DND-41 (cell line): ENCODE results near the gene SMARCB1.

ENCODE experiments used
- ATAC-seq: fragments of 200-7000 bp; cut with Tn5 transposase; 3 replicates; pipeline ENCODE4 v1.9.1; 2021; ENCODE audit warnings: low read depth; ENCODE audit not compliant: insufficient read depth
- DNase-seq: peaks from one replicate; pipeline ENCODE4 v3.0.0-alpha.2; 2020
- H2AFZ ChIP-seq: 2 replicates; pipeline ENCODE4 v1.6.0; 2012; ENCODE audit warnings: low read depth, low read length
- H3K27ac ChIP-seq: 2 replicates; pipeline ENCODE4 v1.5.1; 2012; ENCODE audit warnings: low read length, inconsistent platforms
- H3K27me3 ChIP-seq: fragments of 200-600 bp; sonication (generic); 2 replicates; pipeline ENCODE4 v1.6.0; 2012; ENCODE audit warnings: low read length, mild to moderate bottlenecking, inconsistent platforms; ENCODE audit not compliant: insufficient read depth, poor library complexity
- H3K36me3 ChIP-seq: 2 replicates; pipeline ENCODE4 v1.5.1; 2012; ENCODE audit warnings: low read length, inconsistent platforms; ENCODE audit not compliant: insufficient read depth
- H3K4me1 ChIP-seq: 2 replicates; pipeline ENCODE4 v1.5.1; 2012; ENCODE audit warnings: mild to moderate bottlenecking, low read length; ENCODE audit not compliant: insufficient read depth
- H3K4me2 ChIP-seq: 2 replicates; pipeline ENCODE4 v1.6.0; 2012; ENCODE audit warnings: mild to moderate bottlenecking, moderate library complexity, low read length, inconsistent platforms; ENCODE audit not compliant: insufficient read depth
- H3K4me3 ChIP-seq, 2 experiments: fragments of 200-600 bp in 1 of 2; shearing (Covaris generic) in 1 of 2; 2 replicates each; pipeline ENCODE4 v1.5.1; 2012 to 2016; ENCODE audit warnings: inconsistent platforms in 2 of 2, low read length in 2 of 2, mild to moderate bottlenecking in 2 of 2, low read depth in 1 of 2, moderate library complexity in 1 of 2
- H3K79me2 ChIP-seq: 2 replicates; pipeline ENCODE4 v1.6.0; 2012; ENCODE audit warnings: low read length, inconsistent platforms; ENCODE audit not compliant: insufficient read depth
- H3K9ac ChIP-seq: 2 replicates; pipeline ENCODE4 v1.6.0; 2012; ENCODE audit warnings: low read depth, mild to moderate bottlenecking, inconsistent platforms, low read length, moderate library complexity
- H3K9me3 ChIP-seq: 2 replicates; pipeline ENCODE4 v1.5.1; 2012; ENCODE audit warnings: low read length, moderate library complexity, mild to moderate bottlenecking, inconsistent platforms; ENCODE audit not compliant: insufficient read depth, severe bottlenecking
- H4K20me1 ChIP-seq: 2 replicates; pipeline ENCODE4 v1.6.0; 2012; ENCODE audit warnings: low read length; ENCODE audit not compliant: insufficient read depth
- CTCF ChIP-seq: IDR thresholded peaks from 2 replicates; pipeline ENCODE4 v1.5.1; 2012; ENCODE audit warnings: borderline replicate concordance, low read length, moderate library complexity, mild to moderate bottlenecking; ENCODE audit not compliant: poor library complexity, severe bottlenecking; ENCODE audit errors: extremely low read depth
- EZH2 ChIP-seq: IDR thresholded peaks from 3 replicates; pipeline ENCODE4 v1.6.1; 2012; ENCODE audit warnings: borderline replicate concordance, low read depth, mild to moderate bottlenecking, moderate library complexity, low read length, inconsistent platforms; ENCODE audit not compliant: severe bottlenecking

The SMARCB1 gene

GRCh38 chr22:23751441-23751996 is 35.2 kb upstream of the SMARCB1 start:
- Histone ChIP-seq H3K27ac (peak overlapping the region; percentile 83), H3K27me3 (no peaks in the 10 kb centered on the region), H3K4me2 (peak overlapping the region; percentile 99), H3K4me3 (peak overlapping the region; percentile 47 to 93; a peak in 3 of 4 replicates), H2AFZ (peak overlapping the region; percentile 99), H3K9ac (peak overlapping the region; percentile 88), H3K9me3 (no peaks in the 10 kb centered on the region), H4K20me1 (no peaks in the 10 kb centered on the region), H3K79me2 (peaks cover 15% of the 10 kb centered on the region), H3K36me3 (no peaks in the 10 kb centered on the region), H3K4me1 (peaks cover 21% of the 10 kb centered on the region)
- DNase-seq (no peak), ATAC-seq (no peak)
- TF ChIP-seq CTCF (no peak), EZH2 (no peak)

- H3K9ac ChIP-seq: no peak overlapping the region
- no peak overlapping the region for H3K4me2 ChIP-seq
- H3K79me2 ChIP-seq: peaks cover 14% of the 10 kb centered on the region
- DNase-seq (no peak), ATAC-seq (no peak)
- H3K4me1 ChIP-seq: peaks cover 21% of the 10 kb centered on the region
- H3K9me3 ChIP-seq: no peaks in the 10 kb centered on the region
- no peak overlapping the region for H2AFZ ChIP-seq
- no peaks in the 10 kb centered on the region for H3K27me3 ChIP-seq
- H3K27ac ChIP-seq: no peak overlapping the region
- no peak overlapping the region for H3K4me3 ChIP-seq
- TF ChIP-seq CTCF (no peak), EZH2 (no peak)
- H4K20me1 ChIP-seq: no peaks in the 10 kb centered on the region
- H3K36me3 ChIP-seq: no peaks in the 10 kb centered on the region
Measured at GRCh38 chr22:23752090-23752691, 34.6 kb upstream of the SMARCB1 start.

- no peak overlapping the region for H2AFZ ChIP-seq
- no peaks in the 10 kb centered on the region for H3K27me3 ChIP-seq
- H3K4me2 ChIP-seq: no peak overlapping the region
- DNase-seq (no peak), ATAC-seq (no peak)
- peaks cover 11% of the 10 kb centered on the region for H3K79me2 ChIP-seq
- no peak overlapping the region for H3K27ac ChIP-seq
- peaks cover 21% of the 10 kb centered on the region for H3K4me1 ChIP-seq
- no peaks in the 10 kb centered on the region for H3K36me3 ChIP-seq
- H3K9me3 ChIP-seq: no peaks in the 10 kb centered on the region
- H3K9ac ChIP-seq: 0 out of 2 replicates have a peak overlapping the region, but pooled peaks have one; percentile 12
- H3K4me3 ChIP-seq: no peak overlapping the region
- TF ChIP-seq CTCF (no peak), EZH2 (no peak)
- no peaks in the 10 kb centered on the region for H4K20me1 ChIP-seq
Measured at GRCh38 chr22:23752750-23753149, 34.0 kb upstream of the SMARCB1 start.
